Lung (tissue), 12 donors: Measurements from ENCODE around the gene STS. TPM values are rescaled to one million over a fixed set of nuclear protein-coding genes. Genes with fewer than 3 reads are reported as not detected.
"Not testable (repeated sequence)": the region's sequence is repeated elsewhere in the genome, so short reads cannot be mapped to it uniquely, and the experiment has no call there.

Experiments
- ATAC-seq: fragments of 200-7000 bp; cut with Tn5 transposase; one replicate; pipeline ENCODE4 v1.9.1; 2020; ENCODE audit warnings: moderate number of reproducible peaks; ENCODE audit not compliant: insufficient read depth, low FRiP score
- DNase-seq, 3 donors: peaks; one replicate each; pipeline ENCODE4 v3.0.0-alpha.2; 2013 to 2017
- H3K27ac ChIP-seq, 2 donors: one replicate each; pipeline ENCODE4 v1.5.1; 2013; ENCODE audit warnings: mild to moderate bottlenecking in 2 of 2, moderate library complexity in 2 of 2, control low read depth in 1 of 2, inconsistent platforms in 1 of 2, low read depth in 1 of 2, low read length in 1 of 2
- H3K27me3 ChIP-seq, 3 donors: one replicate each; pipeline ENCODE4 v1.5.1; 2013; ENCODE audit warnings: low read length in 2 of 3; ENCODE audit not compliant: control insufficient read depth in 3 of 3, insufficient read depth in 3 of 3
- H3K36me3 ChIP-seq, 4 donors: one replicate each; pipeline ENCODE4 v1.5.1; 2013; ENCODE audit warnings: low read length in 4 of 4, mild to moderate bottlenecking in 1 of 4, moderate library complexity in 1 of 4; ENCODE audit not compliant: control insufficient read depth in 4 of 4, insufficient read depth in 4 of 4
- H3K4me1 ChIP-seq, 5 donors: one replicate each; pipeline ENCODE4 v1.5.1; 2013; ENCODE audit warnings: low read length in 5 of 5, mild to moderate bottlenecking in 2 of 5, moderate library complexity in 1 of 5; ENCODE audit not compliant: control insufficient read depth in 5 of 5, insufficient read depth in 5 of 5
- H3K4me3 ChIP-seq: one replicate; pipeline ENCODE4 v1.5.1; 2013; ENCODE audit warnings: mild to moderate bottlenecking, control low read depth, moderate library complexity
- H3K9ac ChIP-seq, 2 donors: one replicate each; pipeline ENCODE4 v1.5.1; 2013; ENCODE audit warnings: low read length in 2 of 2, control low read depth in 1 of 2; ENCODE audit not compliant: insufficient read depth in 1 of 2
- H3K9me3 ChIP-seq, 4 donors: one replicate each; pipeline ENCODE4 v1.5.1; 2013; ENCODE audit warnings: low read length in 3 of 4, mild to moderate bottlenecking in 1 of 4, moderate library complexity in 1 of 4; ENCODE audit not compliant: control insufficient read depth in 4 of 4, insufficient read depth in 3 of 4
- CTCF ChIP-seq: IDR thresholded peaks from 2 replicates; pipeline ENCODE4 v1.5.1; 2012; ENCODE audit warnings: mild to moderate bottlenecking; ENCODE audit errors: control extremely low read depth, extremely low read depth
- WGBS, 2 donors: extraction: QIAGEN DNeasy Blood & Tissue Kit; methylation state at CpG; one replicate each; pipeline ENCODE4 v1.1.7; 2013; 5-methylcytosine and 5-hydroxymethylcytosine counted together
- polyA plus RNA-seq, 2 donors: library from polyadenylated mRNA; stranded (reverse); fragments of 200-250 nt; gene quantifications; one replicate each; pipeline ENCODE4 v1.2.1, GENCODE V29; 2013
- total RNA-seq, 2 donors: library from RNA; depleted of rRNA in 1 of 2; stranded (reverse); fragments of >200 nt in 1 of 2; gene quantifications; one replicate each; pipeline ENCODE4 v1.2.1, GENCODE V29; 2014 to 2021
- donor health status: control.
- donor health status: control.
- donor health status: Bipolar disorder and iron deficiency.
- donor health status: healthy.
- donor health status: DM: yes; HTN: yes; CAD: no.

The STS gene
- total and polyA plus RNA-seq, 4 donors: 5.1 to 16.7 (median 10.9) TPM

- no peaks in the 10 kb centered on the region for H3K36me3 ChIP-seq
- H3K9me3 ChIP-seq: peaks cover 0 to 4% (median 1%) of the 10 kb centered on the region in 4 donors
- no peak for TF ChIP-seq CTCF
- H3K4me1 ChIP-seq: peaks cover 0 to 17% (median 0%) of the 10 kb centered on the region in 5 donors
- no peak overlapping the region for H3K9ac ChIP-seq
- ATAC-seq: no peak
- peaks cover 0 to 20% (median 13%) of the 10 kb centered on the region in 3 donors for H3K27me3 ChIP-seq
- H3K4me3 ChIP-seq: no peak overlapping the region
- no peak overlapping the region for H3K27ac ChIP-seq
- WGBS, 2 donors: 70 to 71% methylated on average over 3 of the region's 3 CpGs
- no peak for DNase-seq
These were observed 16.7 kb downstream of the STS start for GRCh38 chrX:7164174-7164573.

- Histone ChIP-seq H3K27me3 (peaks cover 0 to 22% (median 11%) of the 10 kb centered on the region in 3 donors), H3K4me1 (no peaks in the 10 kb centered on the region), H3K36me3 (no peaks in the 10 kb centered on the region), H3K27ac (no peak overlapping the region), H3K9ac (no peak overlapping the region), H3K4me3 (no peak overlapping the region), H3K9me3 (peaks cover 0 to 4% (median 2%) of the 10 kb centered on the region in 4 donors)
- WGBS, 2 donors: 80 to 91% methylated on average over 1 of the region's 1 CpG
- no peak for DNase-seq
- ATAC-seq: no peak
- no peak for TF ChIP-seq CTCF
These were observed 20.9 kb downstream of the STS start for GRCh38 chrX:7168371-7168770.

GRCh38 chrX:7169627-7170026 is 22.1 kb downstream of the STS start:
- Histone ChIP-seq H3K9ac (no peak overlapping the region), H3K4me1 (no peaks in the 10 kb centered on the region), H3K27me3 (peaks cover 0 to 26% (median 14%) of the 10 kb centered on the region in 3 donors), H3K9me3 (peaks cover 0 to 4% (median 2%) of the 10 kb centered on the region in 4 donors), H3K36me3 (no peaks in the 10 kb centered on the region), H3K4me3 (no peak overlapping the region), H3K27ac (no peak overlapping the region)
- 67 to 79% methylated on average over 3 of the region's 3 CpGs for WGBS, 2 donors
- no peak for TF ChIP-seq CTCF
- peak; percentile 55 for ATAC-seq
- no peak for DNase-seq

GRCh38 chrX:7170898-7171297 is 23.4 kb downstream of the STS start:
- Histone ChIP-seq H3K4me1 (no peaks in the 10 kb centered on the region), H3K9me3 (peaks cover 0 to 4% (median 2%) of the 10 kb centered on the region in 4 donors), H3K9ac (no peak overlapping the region), H3K27me3 (peaks cover 0 to 29% (median 17%) of the 10 kb centered on the region in 3 donors), H3K27ac (no peak overlapping the region), H3K4me3 (no peak overlapping the region), H3K36me3 (no peaks in the 10 kb centered on the region)
- 92 to 94% methylated on average over 3 of the region's 3 CpGs for WGBS, 2 donors
- no peak for ATAC-seq
- no peak for DNase-seq
- no peak for TF ChIP-seq CTCF

- not testable (repeated sequence) for H3K9ac ChIP-seq, H3K4me1 ChIP-seq, DNase-seq, H3K9me3 ChIP-seq, H3K36me3 ChIP-seq, H3K4me3 ChIP-seq, H3K27ac ChIP-seq, ATAC-seq
- WGBS, 2 donors: 91 to 96% methylated on average over 2 of the region's 2 CpGs
- H3K27me3 ChIP-seq: peaks cover 0 to 41% (median 16%) of the 10 kb centered on the region in 3 donors
These were observed 31.3 kb downstream of the STS start for GRCh38 chrX:7178859-7179258.
